Stimulated activated CD4-positive, alpha-beta T cell treated with anti-CD3 and anti-CD28 coated beads, Interleukin-1b, Interleukin-23, amount 100 ng/mL, for 4 hours (primary cell): Measurements from ENCODE around the gene LIG1.
"Not testable (repeated sequence)": the region's sequence is repeated elsewhere in the genome, so short reads cannot be mapped to it uniquely, and the experiment has no call there.

ENCODE experiments used
- DNase-seq, 2 donors: peaks; one replicate each; pipeline ENCODE4 v3.0.0-alpha.2; 2020; ENCODE audit warnings: low read depth in 2 of 2

The LIG1 gene

DNA sequence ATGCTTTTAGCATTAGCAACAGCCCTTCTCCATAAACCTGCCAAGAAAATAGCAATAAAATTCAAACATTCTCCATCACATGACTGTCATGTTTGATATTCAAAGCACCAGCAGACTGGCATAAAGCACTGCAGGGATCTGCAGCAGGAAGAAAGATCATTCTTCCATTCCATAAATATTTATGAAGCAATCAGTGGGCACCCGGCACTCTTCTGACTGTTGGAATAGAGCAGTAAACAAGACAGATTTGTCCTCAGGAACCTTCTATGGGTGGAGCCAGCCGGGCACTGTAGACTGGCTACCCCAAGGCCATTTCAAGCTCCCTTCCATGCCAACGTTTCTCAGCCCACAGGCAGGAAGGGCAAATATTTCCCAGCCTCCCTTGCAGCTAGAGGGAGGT is 85.1 kb downstream of the LIG1 start:
- DNase-seq, result no peak

DNA sequence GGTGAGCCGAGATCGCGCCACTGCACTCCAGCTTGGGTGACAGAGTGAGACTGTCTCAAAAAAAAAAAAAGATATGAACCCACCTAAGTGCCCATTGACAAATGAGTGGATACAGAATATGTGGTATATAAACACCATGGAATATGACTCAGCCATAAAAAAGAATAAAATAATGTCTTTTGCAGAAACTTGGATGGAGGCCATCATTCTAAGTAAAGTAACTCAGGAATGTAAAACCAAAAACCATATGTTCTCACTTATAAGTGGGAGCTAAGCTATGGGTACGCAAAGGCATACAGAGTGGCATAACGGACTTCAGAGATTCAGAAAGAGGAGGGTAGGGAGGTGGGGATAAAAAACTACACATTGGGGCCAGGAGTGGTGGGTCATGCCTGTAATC is 89.0 kb downstream of the LIG1 start:
- DNase-seq, result no peak

DNA sequence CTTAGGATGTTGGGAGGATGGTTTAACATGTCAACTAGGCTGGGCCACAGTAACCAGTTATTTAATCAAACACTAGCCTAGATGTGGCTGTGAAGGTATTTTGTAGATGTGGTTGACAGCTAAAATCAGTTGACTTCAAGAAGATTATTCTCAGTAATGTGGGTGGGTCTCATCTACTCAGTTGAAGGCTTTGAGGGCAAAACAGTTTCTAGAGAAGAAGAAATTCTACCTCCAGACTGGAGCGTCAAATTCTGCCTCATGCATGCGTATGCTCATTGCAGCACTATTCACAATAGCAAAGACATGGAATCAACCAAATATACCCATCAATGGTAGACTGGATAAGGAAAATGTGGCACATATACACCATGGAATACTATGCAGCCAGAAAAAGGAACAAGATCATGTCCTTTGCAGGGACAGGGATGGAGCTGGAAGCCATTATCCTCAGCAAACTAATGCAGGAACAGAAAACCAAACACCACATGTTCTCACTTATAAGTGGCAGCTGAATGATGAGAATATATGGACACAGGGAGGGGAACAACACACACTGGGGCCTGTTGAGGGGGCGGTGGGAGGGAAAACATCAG is 99.9 kb downstream of the LIG1 start:
- DNase-seq, result not testable (repeated sequence)

DNA sequence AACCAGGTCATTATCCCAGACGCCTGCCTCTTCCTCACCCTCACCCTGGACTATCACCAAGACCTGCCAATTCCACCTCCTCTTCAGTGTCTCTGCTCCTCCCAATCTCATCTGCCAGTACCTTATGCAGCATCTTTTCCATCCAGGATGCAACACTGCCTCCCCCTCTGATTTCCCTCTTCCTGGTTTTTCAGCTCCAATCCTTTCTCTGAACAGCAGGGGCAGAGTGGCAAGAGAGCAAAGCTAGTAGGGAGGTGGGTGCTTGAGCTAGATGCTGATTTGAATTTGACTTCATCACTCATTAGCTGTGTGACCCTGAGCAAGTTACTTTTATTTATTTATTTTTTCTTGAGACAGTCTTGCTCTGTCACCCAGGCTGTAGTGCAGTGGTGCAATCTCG is 100.7 kb downstream of the LIG1 start:
- DNase-seq, result no peak
